GM12892 (cell line): ENCODE measurements around the gene GALNTL6.

Experiments used
- POLR2A ChIP-seq: IDR thresholded peaks from 2 replicates; pipeline ENCODE4 v1.6.1; 2011; ENCODE audit warnings: low read depth, low read length, control low read depth
- POLR2AphosphoS5 ChIP-seq: IDR thresholded peaks from 2 replicates; pipeline ENCODE4 v1.6.1; 2011; ENCODE audit warnings: low read depth, low read length, control low read depth

DNA sequence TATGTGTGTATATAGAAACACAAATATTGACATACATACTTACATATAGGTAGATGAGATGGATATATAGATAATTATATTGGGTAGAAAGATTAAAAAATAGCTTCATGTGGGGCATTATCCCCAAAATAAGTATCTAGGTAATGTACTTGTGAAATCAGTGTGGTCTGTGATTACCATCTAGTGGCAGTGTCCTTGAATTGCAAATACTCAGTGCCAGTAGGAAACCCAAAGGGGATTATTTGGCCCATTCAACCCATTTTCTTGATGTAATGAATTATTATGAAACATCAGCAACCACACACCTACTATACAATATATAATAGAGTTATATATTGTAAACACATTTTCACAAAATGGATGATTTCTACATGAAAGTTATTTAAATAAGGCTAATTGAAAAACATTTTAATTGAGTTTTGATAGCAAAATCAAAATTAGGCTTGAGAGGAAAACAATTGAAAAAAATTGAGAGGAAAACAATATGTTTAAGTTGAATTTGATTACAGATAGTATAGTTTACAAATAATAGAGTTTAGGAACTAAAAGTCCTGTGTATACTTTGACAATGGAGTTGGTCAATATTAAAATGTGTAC lies 389.4 kb downstream of the GALNTL6 start:
- TF ChIP-seq POLR2A (no peak), POLR2AphosphoS5 (no peak)
